ENCODE results near the gene ZDHHC9. TPM values are rescaled to one million over a fixed set of nuclear protein-coding genes. Genes with fewer than 3 reads are reported as not detected.

ZDHHC9 gene
- total and polyA plus RNA-seq, 4 experiments from 2014 or later: 5.1 to 8.1 (median 5.8) TPM

GRCh38 chrX:129760981-129761380, 82.7 kb downstream of the ZDHHC9 start:
- Mint-ChIP-seq H3K9me3 (no peaks in the 10 kb centered on the region), H3K36me3 (no peaks in the 10 kb centered on the region), H3K27ac (peak overlapping the region in 5 of 7 donors; percentile 18 to 91 (median 62)), H3K4me1 (peaks cover 33 to 65% (median 48%) of the 10 kb centered on the region in 4 donors), H3K27me3 (no peaks in the 10 kb centered on the region), H3K4me3 (peak overlapping the region in 1 of 8 donors; percentile 9)
- H3K4me3 ChIP-seq (ENCODE audit: low read length in 2 of 2): no peak overlapping the region
- no peak for DNase-seq
- no peaks in the 10 kb centered on the region for H3K36me3 ChIP-seq (ENCODE audit: insufficient read depth, low read length)
- no peaks in the 10 kb centered on the region for H3K9me3 ChIP-seq (ENCODE audit: control insufficient read depth in 1 of 2, low read length in 2 of 2)
- intact Hi-C loops (cut with micrococcal nuclease): no loop called here
- CTCF ChIA-PET (ENCODE audit: partially characterized antibody): interaction anchor here (2.0 kb wide), 1 partner anchor 8 kb away, joined by 5 read pairs; no protein-coding TSS in a partner anchor
- peak overlapping the region; percentile 54 for H3K27ac ChIP-seq (ENCODE audit: low read depth, low read length)
- POLR2A ChIA-PET (ENCODE audit: partially characterized antibody): interaction anchor here (1.4 to 35.3 kb wide), 2 partner anchors 24 to 145 kb away, joined by 5 to 1390 read pairs; partner anchors contain the start of genes SASH3 and UTP14A
- peaks cover 68% of the 10 kb centered on the region for H3K4me1 ChIP-seq (ENCODE audit: insufficient read depth, low read length)
- no peaks in the 10 kb centered on the region for H3K27me3 ChIP-seq (ENCODE audit: insufficient read depth, low read length)

GRCh38 chrX:129760155-129760554, 83.5 kb downstream of the ZDHHC9 start:
- intact Hi-C loops (cut with micrococcal nuclease): no loop called here
- no peaks in the 10 kb centered on the region for H3K9me3 ChIP-seq (ENCODE audit: control insufficient read depth in 1 of 2, low read length in 2 of 2)
- Mint-ChIP-seq H3K4me1 (peaks cover 36 to 71% (median 52%) of the 10 kb centered on the region in 4 donors), H3K4me3 (peak overlapping the region in 7 of 8 donors; percentile 26 to 78 (median 60)), H3K27ac (peak overlapping the region; percentile 84 to 95 (median 91)), H3K9me3 (no peaks in the 10 kb centered on the region), H3K27me3 (no peaks in the 10 kb centered on the region), H3K36me3 (no peaks in the 10 kb centered on the region)
- ChIA-PET CTCF (ENCODE audit: partially characterized antibody) (interaction anchor here (0.8 to 5.9 kb wide), 12 partner anchors 8 to 82 kb away, joined by 3 to 31 read pairs (median 5); partner anchors contain the start of gene SASH3), POLR2A (ENCODE audit: partially characterized antibody) (interaction anchor here (0.8 to 35.3 kb wide), 7 partner anchors 24 to 326 kb away, joined by 4 to 1390 read pairs (median 5); partner anchors contain the start of genes SASH3 and UTP14A)
- H3K36me3 ChIP-seq (ENCODE audit: insufficient read depth, low read length): no peaks in the 10 kb centered on the region
- peaks cover 76% of the 10 kb centered on the region for H3K4me1 ChIP-seq (ENCODE audit: insufficient read depth, low read length)
- H3K4me3 ChIP-seq (ENCODE audit: low read length in 2 of 2): no peak overlapping the region
- DNase-seq: no peak
- H3K27me3 ChIP-seq (ENCODE audit: insufficient read depth, low read length): no peaks in the 10 kb centered on the region
- H3K27ac ChIP-seq (ENCODE audit: low read depth, low read length): peak overlapping the region; percentile 54

- H3K4me3 Mint-ChIP-seq: peak overlapping the region; percentile 58 to 78 (median 67)
- no peaks in the 10 kb centered on the region for H3K36me3 ChIP-seq (ENCODE audit: insufficient read depth, low read length)
- H3K27ac ChIP-seq (ENCODE audit: low read depth, low read length): peak overlapping the region; percentile 54
- peaks cover 82% of the 10 kb centered on the region for H3K4me1 ChIP-seq (ENCODE audit: insufficient read depth, low read length)
- no peaks in the 10 kb centered on the region for H3K9me3 ChIP-seq (ENCODE audit: control insufficient read depth in 1 of 2, low read length in 2 of 2)
- H3K36me3 Mint-ChIP-seq: no peaks in the 10 kb centered on the region
- H3K9me3 Mint-ChIP-seq: no peaks in the 10 kb centered on the region
- H3K27me3 Mint-ChIP-seq: no peaks in the 10 kb centered on the region
- H3K27ac Mint-ChIP-seq: peak overlapping the region; percentile 84 to 95 (median 91)
- no peak overlapping the region for H3K4me3 ChIP-seq (ENCODE audit: low read length in 2 of 2)
- ChIA-PET CTCF (ENCODE audit: partially characterized antibody) (interaction anchor here (0.8 to 5.9 kb wide), 14 partner anchors 8 to 121 kb away, joined by 3 to 31 read pairs (median 5); partner anchors contain the start of gene SASH3), POLR2A (ENCODE audit: partially characterized antibody) (interaction anchor here (0.8 to 35.3 kb wide), 8 partner anchors 23 to 326 kb away, joined by 3 to 1390 read pairs (median 4); partner anchors contain the start of genes SASH3 and UTP14A)
- peak; percentile 63 to 73 (median 69) for DNase-seq
- H3K4me1 Mint-ChIP-seq: peaks cover 39 to 76% (median 56%) of the 10 kb centered on the region in 4 donors
- H3K27me3 ChIP-seq (ENCODE audit: insufficient read depth, low read length): no peaks in the 10 kb centered on the region
- intact Hi-C loops (cut with micrococcal nuclease): loop anchor here (1.0 to 5.0 kb wide), 3 partner anchors 10 to 38 kb away; no protein-coding TSS in a partner anchor
These were observed 84.1 kb downstream of the ZDHHC9 start for GRCh38 chrX:129759576-129760061.

DNA sequence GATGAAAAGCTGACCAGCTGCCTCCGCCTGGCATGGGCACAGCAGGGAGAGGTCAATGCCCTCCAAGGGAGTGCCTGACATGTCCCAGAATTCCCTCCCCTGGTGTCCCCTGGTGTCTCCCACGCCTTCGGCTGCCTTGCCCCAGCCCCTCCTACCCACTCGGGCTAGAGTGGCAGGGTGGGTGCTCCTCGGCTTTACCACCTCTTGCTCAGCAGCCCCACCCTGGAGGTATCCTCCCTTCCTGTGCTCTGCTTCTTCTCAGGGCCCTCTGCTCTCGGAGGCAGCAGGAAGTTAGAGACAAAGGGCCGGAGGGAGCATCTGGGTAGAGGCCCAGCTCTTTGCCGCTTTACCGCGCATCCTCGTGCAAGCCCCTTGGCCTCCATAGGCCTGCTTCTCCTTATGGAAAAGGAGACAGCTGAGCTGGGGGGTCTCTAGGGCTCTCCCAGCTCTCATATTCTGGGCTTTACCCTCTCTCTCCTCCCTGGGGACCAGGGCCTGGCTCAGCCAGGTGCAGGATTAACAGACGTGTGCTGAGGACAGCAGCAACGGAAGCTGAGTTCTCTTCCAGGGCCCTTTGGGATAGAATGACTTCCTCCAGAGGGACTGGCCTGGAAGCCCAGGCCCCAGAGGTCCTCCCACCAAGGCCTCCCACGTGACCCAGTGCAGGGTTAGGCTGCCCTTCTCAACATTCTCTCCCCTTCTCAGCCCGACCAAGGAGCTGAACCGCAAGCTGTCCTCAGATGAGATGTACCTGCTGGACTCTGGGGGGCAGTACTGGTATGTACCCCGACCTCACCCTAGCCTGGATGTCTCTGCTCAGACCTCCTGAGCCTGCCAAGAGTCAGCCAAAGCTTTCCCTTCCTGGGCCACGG, 87.7 kb downstream of the ZDHHC9 start:
- Histone ChIP-seq H3K4me3 (ENCODE audit: low read length in 2 of 2) (peak overlapping the region in 1 of 2 donors; percentile 33), H3K27ac (ENCODE audit: low read depth, low read length) (peak overlapping the region; percentile 38), H3K9me3 (ENCODE audit: control insufficient read depth in 1 of 2, low read length in 2 of 2) (no peaks in the 10 kb centered on the region), H3K27me3 (ENCODE audit: insufficient read depth, low read length) (no peaks in the 10 kb centered on the region), H3K4me1 (ENCODE audit: insufficient read depth, low read length) (peaks cover 67% of the 10 kb centered on the region), H3K36me3 (ENCODE audit: insufficient read depth, low read length) (no peaks in the 10 kb centered on the region)
- ChIA-PET POLR2A (ENCODE audit: partially characterized antibody) (interaction anchor here (0.9 to 35.3 kb wide), 6 partner anchors 12 to 164 kb away, joined by 3 to 1390 read pairs (median 4); partner anchors contain the start of gene SASH3), CTCF (ENCODE audit: partially characterized antibody) (interaction anchor here (0.9 to 5.9 kb wide), 15 partner anchors 11 to 273 kb away, joined by 3 to 31 read pairs (median 6); partner anchors contain the start of gene SASH3)
- no peaks in the 10 kb centered on the region for H3K9me3 Mint-ChIP-seq
- intact Hi-C loops (cut with micrococcal nuclease): loop anchor here (1.0 to 5.0 kb wide), 2 partner anchors 41 to 67 kb away; no protein-coding TSS in a partner anchor
- peak overlapping the region; percentile 59 to 80 (median 70) for H3K4me3 Mint-ChIP-seq
- peak in 2 of 5 donors; percentile 36 to 42 for DNase-seq
- H3K27ac Mint-ChIP-seq: peak overlapping the region; percentile 53 to 90 (median 86)
- H3K27me3 Mint-ChIP-seq: no peaks in the 10 kb centered on the region
- H3K4me1 Mint-ChIP-seq: peaks cover 39 to 80% (median 58%) of the 10 kb centered on the region in 4 donors
- no peaks in the 10 kb centered on the region for H3K36me3 Mint-ChIP-seq

- POLR2A ChIA-PET (ENCODE audit: partially characterized antibody): interaction anchor here (3.4 to 35.3 kb wide), 2 partner anchors 10 to 31 kb away, joined by 10 to 1390 read pairs; partner anchors contain the start of gene SASH3
- no peaks in the 10 kb centered on the region for H3K9me3 ChIP-seq (ENCODE audit: control insufficient read depth in 1 of 2, low read length in 2 of 2)
- H3K36me3 Mint-ChIP-seq: no peaks in the 10 kb centered on the region
- DNase-seq: no peak
- CTCF ChIA-PET (ENCODE audit: partially characterized antibody): interaction anchor here (0.9 to 5.9 kb wide), 6 partner anchors 14 to 77 kb away, joined by 3 to 31 read pairs (median 7); no protein-coding TSS in a partner anchor
- intact Hi-C loops (cut with micrococcal nuclease): loop anchor here (5.0 kb wide), 1 partner anchor 43 kb away; no protein-coding TSS in a partner anchor
- H3K4me3 ChIP-seq (ENCODE audit: low read length in 2 of 2): no peak overlapping the region
- H3K27ac Mint-ChIP-seq: peak overlapping the region; percentile 20 to 86 (median 66)
- no peaks in the 10 kb centered on the region for H3K36me3 ChIP-seq (ENCODE audit: insufficient read depth, low read length)
- H3K27me3 ChIP-seq (ENCODE audit: insufficient read depth, low read length): no peaks in the 10 kb centered on the region
- H3K27ac ChIP-seq (ENCODE audit: low read depth, low read length): no peak overlapping the region
- H3K9me3 Mint-ChIP-seq: no peaks in the 10 kb centered on the region
- H3K4me1 ChIP-seq (ENCODE audit: insufficient read depth, low read length): peaks cover 51% of the 10 kb centered on the region
- H3K4me3 Mint-ChIP-seq: peak overlapping the region in 4 of 8 donors; percentile 9 to 62 (median 28)
- H3K27me3 Mint-ChIP-seq: no peaks in the 10 kb centered on the region
- H3K4me1 Mint-ChIP-seq: peaks cover 23 to 63% (median 44%) of the 10 kb centered on the region in 4 donors
These were observed 89.3 kb downstream of the ZDHHC9 start for GRCh38 chrX:129754056-129755024.
